ENCODE measurements around the gene IFNA6.
A peak's percentile ranks its signal among the peaks of the same experiment; 100 is the strongest.

IFNA6 gene

GRCh38 chr9:21357479-21358460 lies 7.1 kb upstream of the IFNA6 start:
- peaks cover 6% of the 10 kb centered on the region for H3K36me3 Mint-ChIP-seq
- CTCF ChIA-PET, result interaction anchor here (1.7 kb wide), 1 partner anchor 23 kb away, joined by 4 read pairs; no protein-coding TSS in a partner anchor
- peak overlapping the region; percentile 92 for H3K27ac Mint-ChIP-seq
- peak; percentile 26 for DNase-seq
- H3K4me1 Mint-ChIP-seq, result peaks cover 21% of the 10 kb centered on the region
- H3K9me3 Mint-ChIP-seq, result peaks cover 6% of the 10 kb centered on the region
- H3K27me3 Mint-ChIP-seq, result peaks cover 17% of the 10 kb centered on the region
- peak overlapping the region; percentile 44 for H3K4me3 Mint-ChIP-seq

DNA sequence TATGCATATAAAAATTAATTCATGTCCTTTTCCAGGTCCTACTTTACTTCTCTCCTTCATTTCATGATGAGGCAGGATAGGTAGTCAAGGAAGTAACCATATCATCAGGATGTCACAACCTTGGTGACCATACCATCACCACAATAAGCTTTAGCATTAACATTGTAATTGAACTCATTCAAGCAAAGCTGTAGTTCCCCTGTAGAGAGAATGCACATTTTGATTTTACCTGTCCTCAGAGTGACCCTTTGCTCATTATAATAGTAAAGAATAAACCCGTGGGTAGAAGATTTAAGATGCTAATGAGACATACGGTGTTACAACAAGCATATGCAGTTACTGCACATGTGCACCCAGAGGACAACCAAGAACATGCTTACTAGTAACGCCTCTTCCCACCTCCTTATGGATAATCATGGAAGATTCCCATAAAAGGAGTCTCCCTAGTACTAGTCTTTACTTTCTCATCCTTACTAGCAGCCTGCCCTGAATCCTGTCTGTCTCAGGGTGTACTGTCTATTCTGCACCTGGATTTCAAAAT lies 2.2 kb downstream of the IFNA6 start:
- Mint-ChIP-seq H3K36me3 (peaks cover under 1% of the 10 kb centered on the region), H3K4me1 (no peaks in the 10 kb centered on the region), H3K27me3 (peaks cover 22% of the 10 kb centered on the region), H3K4me3 (no peak overlapping the region), H3K9me3 (peaks cover 5% of the 10 kb centered on the region), H3K27ac (no peak overlapping the region)
- CTCF ChIA-PET, result no interaction called here
- DNase-seq, result no peak

- H3K4me1 Mint-ChIP-seq, result peaks cover 7% of the 10 kb centered on the region
- H3K36me3 Mint-ChIP-seq, result peaks cover 2% of the 10 kb centered on the region
- H3K4me3 Mint-ChIP-seq, result no peak overlapping the region
- H3K27ac Mint-ChIP-seq, result no peak overlapping the region
- DNase-seq, result no peak
- CTCF ChIA-PET, result interaction anchor here (0.6 to 1.4 kb wide), 2 partner anchors 11 to 14 kb away, joined by 3 to 4 read pairs; no protein-coding TSS in a partner anchor
- H3K27me3 Mint-ChIP-seq, result peaks cover 40% of the 10 kb centered on the region
- peaks cover 6% of the 10 kb centered on the region for H3K9me3 Mint-ChIP-seq
Observed at GRCh38 chr9:21340735-21341134, 10.0 kb downstream of the IFNA6 start.

- peaks cover 20% of the 10 kb centered on the region for H3K27me3 Mint-ChIP-seq
- peak overlapping the region; percentile 70 for H3K27ac Mint-ChIP-seq
- H3K4me1 Mint-ChIP-seq, result peaks cover 39% of the 10 kb centered on the region
- CTCF ChIA-PET, result interaction anchor here (0.7 to 1.3 kb wide), 2 partner anchors 62 to 112 kb away, joined by 3 read pairs; no protein-coding TSS in a partner anchor
- H3K36me3 Mint-ChIP-seq, result peaks cover 27% of the 10 kb centered on the region
- no peak for DNase-seq
- peaks cover 3% of the 10 kb centered on the region for H3K9me3 Mint-ChIP-seq
- peak overlapping the region; percentile 48 for H3K4me3 Mint-ChIP-seq
Observed at GRCh38 chr9:21336457-21336856, 14.2 kb downstream of the IFNA6 start.

- peaks cover 15% of the 10 kb centered on the region for H3K27me3 Mint-ChIP-seq
- H3K9me3 Mint-ChIP-seq, result peaks cover 3% of the 10 kb centered on the region
- H3K4me3 Mint-ChIP-seq, result peak within 1 kb of the TSS; percentile 87
- CTCF ChIA-PET, result interaction anchor here (0.6 to 2.3 kb wide), 8 partner anchors 9 to 152 kb away, joined by 3 to 15 read pairs (median 4); no protein-coding TSS in a partner anchor
- peaks cover 53% of the 10 kb centered on the region for H3K4me1 Mint-ChIP-seq
- DNase-seq, result peak; percentile 89
- H3K27ac Mint-ChIP-seq, result peak within 1 kb of the TSS; percentile 93
- peaks cover 34% of the 10 kb centered on the region for H3K36me3 Mint-ChIP-seq
Observed at GRCh38 chr9:21334701-21335632, 15.7 kb downstream of the IFNA6 start, which contains the start of gene KLHL9. KLHL9 (minus strand) TSS chr9:21335404; CDS start chr9:21334859, 545 bp downstream.

GRCh38 chr9:21333226-21333625 lies 17.5 kb downstream of the IFNA6 start:
- Mint-ChIP-seq H3K4me1 (peaks cover 60% of the 10 kb centered on the region), H3K27me3 (peaks cover 10% of the 10 kb centered on the region), H3K36me3 (peaks cover 40% of the 10 kb centered on the region), H3K4me3 (peak overlapping the region; percentile 87), H3K27ac (peak overlapping the region; percentile 19), H3K9me3 (peaks cover 3% of the 10 kb centered on the region)
- CTCF ChIA-PET, result interaction anchor here (1.6 to 2.3 kb wide), 2 partner anchors 11 to 62 kb away, joined by 4 to 15 read pairs; no protein-coding TSS in a partner anchor
- no peak for DNase-seq

GRCh38 chr9:21331676-21332402 lies 18.8 kb downstream of the IFNA6 start:
- CTCF ChIA-PET, result interaction anchor here (1.6 kb wide), 1 partner anchor 64 kb away, joined by 8 read pairs; no protein-coding TSS in a partner anchor
- Mint-ChIP-seq H3K27ac (no peak overlapping the region), H3K9me3 (peaks cover 3% of the 10 kb centered on the region), H3K36me3 (peaks cover 43% of the 10 kb centered on the region), H3K4me1 (peaks cover 63% of the 10 kb centered on the region), H3K4me3 (peak overlapping the region; percentile 28), H3K27me3 (peaks cover 3% of the 10 kb centered on the region)
- no peak for DNase-seq

DNA sequence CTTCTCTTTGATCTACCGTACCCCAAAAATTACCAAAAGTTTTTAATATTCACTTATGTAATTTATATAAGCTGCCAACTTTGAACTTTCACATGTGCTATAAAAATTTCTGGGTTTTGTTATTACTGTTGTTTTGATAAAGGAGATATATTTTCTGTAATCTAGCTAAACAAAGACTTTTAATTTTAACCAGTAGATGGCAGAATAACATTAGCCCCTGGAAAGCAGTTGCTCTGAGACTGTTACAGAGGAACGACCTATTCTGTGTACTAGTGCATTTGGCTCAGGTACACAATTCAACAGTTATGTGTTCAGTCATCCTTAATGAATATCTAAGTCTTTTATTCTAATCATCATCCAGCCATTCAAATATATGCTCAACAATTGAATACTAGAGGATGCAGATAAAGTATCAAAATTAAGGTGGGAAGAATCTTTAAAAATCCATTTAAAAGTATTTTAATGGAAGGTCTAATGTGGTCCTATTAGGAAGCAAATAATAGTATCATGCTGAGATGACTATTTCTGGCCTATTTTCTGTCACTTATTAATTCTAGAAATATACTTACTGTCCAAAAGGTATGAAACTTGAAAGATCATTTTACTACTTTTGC lies 24.1 kb downstream of the IFNA6 start:
- peaks cover 48% of the 10 kb centered on the region for H3K36me3 Mint-ChIP-seq
- no peak overlapping the region for H3K4me3 Mint-ChIP-seq
- H3K9me3 Mint-ChIP-seq, result no peaks in the 10 kb centered on the region
- H3K4me1 Mint-ChIP-seq, result peaks cover 30% of the 10 kb centered on the region
- DNase-seq, result no peak
- CTCF ChIA-PET, result interaction anchor here (0.6 to 2.4 kb wide), 34 partner anchors 8 to 461 kb away, joined by 3 to 35 read pairs (median 3); partner anchors contain the start of gene KLHL9
- H3K27me3 Mint-ChIP-seq, result no peaks in the 10 kb centered on the region
- H3K27ac Mint-ChIP-seq, result no peak overlapping the region

- H3K4me3 Mint-ChIP-seq, result no peak overlapping the region
Observed at GRCh38 chr9:21324047-21324446, 26.6 kb downstream of the IFNA6 start.

GRCh38 chr9:21322911-21323461 lies 27.7 kb downstream of the IFNA6 start:
- no peak for DNase-seq
- CTCF ChIA-PET, result interaction anchor here (0.9 to 9.4 kb wide), 10 partner anchors 10 to 143 kb away, joined by 3 to 60 read pairs (median 4); no protein-coding TSS in a partner anchor
- Mint-ChIP-seq H3K27ac (no peak overlapping the region), H3K27me3 (no peaks in the 10 kb centered on the region), H3K4me3 (no peak overlapping the region), H3K36me3 (peaks cover 40% of the 10 kb centered on the region), H3K9me3 (no peaks in the 10 kb centered on the region), H3K4me1 (peaks cover 8% of the 10 kb centered on the region)

More at GRCh38 chr9:21324047-21324446, 26.6 kb downstream of the IFNA6 start:
- Mint-ChIP-seq H3K4me1 (peaks cover 9% of the 10 kb centered on the region), H3K27me3 (no peaks in the 10 kb centered on the region), H3K36me3 (peaks cover 42% of the 10 kb centered on the region), H3K9me3 (no peaks in the 10 kb centered on the region), H3K27ac (no peak overlapping the region)
- CTCF ChIA-PET, result interaction anchor here (0.6 to 9.4 kb wide), 8 partner anchors 71 to 238 kb away, joined by 3 to 60 read pairs (median 4); no protein-coding TSS in a partner anchor
- no peak for DNase-seq

- H3K4me3 Mint-ChIP-seq, result no peak overlapping the region
- H3K27ac Mint-ChIP-seq, result no peak overlapping the region
- CTCF ChIA-PET, result interaction anchor here (0.8 to 9.4 kb wide), 5 partner anchors 74 to 469 kb away, joined by 3 to 60 read pairs (median 3); no protein-coding TSS in a partner anchor
- no peaks in the 10 kb centered on the region for H3K27me3 Mint-ChIP-seq
- DNase-seq, result no peak
- no peaks in the 10 kb centered on the region for H3K9me3 Mint-ChIP-seq
- peaks cover 2% of the 10 kb centered on the region for H3K4me1 Mint-ChIP-seq
- H3K36me3 Mint-ChIP-seq, result peaks cover 31% of the 10 kb centered on the region
Observed at GRCh38 chr9:21320465-21320864, 30.2 kb downstream of the IFNA6 start.
